ENCODE data around the gene FAM219A.

- TF ChIP-seq, protein P1, sequence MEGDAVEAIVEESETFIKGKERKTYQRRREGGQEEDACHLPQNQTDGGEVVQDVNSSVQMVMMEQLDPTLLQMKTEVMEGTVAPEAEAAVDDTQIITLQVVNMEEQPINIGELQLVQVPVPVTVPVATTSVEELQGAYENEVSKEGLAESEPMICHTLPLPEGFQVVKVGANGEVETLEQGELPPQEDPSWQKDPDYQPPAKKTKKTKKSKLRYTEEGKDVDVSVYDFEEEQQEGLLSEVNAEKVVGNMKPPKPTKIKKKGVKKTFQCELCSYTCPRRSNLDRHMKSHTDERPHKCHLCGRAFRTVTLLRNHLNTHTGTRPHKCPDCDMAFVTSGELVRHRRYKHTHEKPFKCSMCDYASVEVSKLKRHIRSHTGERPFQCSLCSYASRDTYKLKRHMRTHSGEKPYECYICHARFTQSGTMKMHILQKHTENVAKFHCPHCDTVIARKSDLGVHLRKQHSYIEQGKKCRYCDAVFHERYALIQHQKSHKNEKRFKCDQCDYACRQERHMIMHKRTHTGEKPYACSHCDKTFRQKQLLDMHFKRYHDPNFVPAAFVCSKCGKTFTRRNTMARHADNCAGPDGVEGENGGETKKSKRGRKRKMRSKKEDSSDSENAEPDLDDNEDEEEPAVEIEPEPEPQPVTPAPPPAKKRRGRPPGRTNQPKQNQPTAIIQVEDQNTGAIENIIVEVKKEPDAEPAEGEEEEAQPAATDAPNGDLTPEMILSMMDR (IDR thresholded peaks at IDR 0.05) = no peak
- no peak for TF ChIP-seq POLR2A (IDR thresholded peaks at IDR 0.05)
These were observed 83.3 kb downstream of the FAM219A start for GRCh38 chr9:34374905-34375552.

Data from breast epithelium (tissue), 3 donors.